Measurements from ENCODE around the gene TUBB3. TPM values are rescaled to one million over a fixed set of nuclear protein-coding genes. Genes with fewer than 3 reads are reported as not detected.

TUBB3 gene
- total RNA-seq, 1 experiment from 2014 or later: 173 TPM

GRCh38 chr16:89945654-89946053, 22.5 kb downstream of the TUBB3 start:
- Histone ChIP-seq H3K9me3 (ENCODE audit: control insufficient read depth in 1 of 2, insufficient read depth in 1 of 2, low read depth in 1 of 2, low read length in 2 of 2) (no peaks in the 10 kb centered on the region), H3K27ac (ENCODE audit: low read depth, low read length) (no peak overlapping the region), H3K4me3 (replicated peaks in 1 of 2; ENCODE audit: low read depth in 1 of 2, low read length in 2 of 2) (no peak overlapping the region), H3K4me2 (ENCODE audit: low read length) (peak overlapping the region; percentile 27; the same call in 1 of the 2 replicates), H3K36me3 (ENCODE audit: control insufficient read depth in 1 of 2, insufficient read depth in 2 of 2, low read length in 2 of 2) (no peaks in the 10 kb centered on the region), H2AFZ (ENCODE audit: low read depth, low read length, poor library complexity, severe bottlenecking) (no peak overlapping the region), H3K79me2 (ENCODE audit: insufficient read depth, low read length) (peaks cover 16% of the 10 kb centered on the region), H3K9me2 (ENCODE audit: insufficient read depth) (no peaks in the 10 kb centered on the region; the same call in 1 of the 2 replicates), H3K27me3 (ENCODE audit: insufficient read depth, low read length) (no peaks in the 10 kb centered on the region), H4K20me1 (ENCODE audit: insufficient read depth) (no peaks in the 10 kb centered on the region), H3K9ac (ENCODE audit: low read length) (no peak overlapping the region), H3K4me1 (ENCODE audit: control insufficient read depth in 1 of 2, insufficient read depth in 2 of 2, low read length in 2 of 2) (peaks cover 21 to 32% of the 10 kb centered on the region in 2 experiments)
- POLR2A ChIA-PET: interaction anchor here (1.3 kb wide), 1 partner anchor 23 kb away, joined by 5 read pairs; no protein-coding TSS in a partner anchor
- RAD21 ChIA-PET (ENCODE audit: low non-redundant PET in 1 of 2, low total read pairs in 2 of 2, uncharacterized antibody in 2 of 2, unreplicated experiment in 2 of 2): no interaction called here
- TF ChIP-seq FOSL1 (IDR thresholded peaks at IDR 0.05; ENCODE audit: low read depth): no peak
- TF ChIP-seq, protein P1, sequence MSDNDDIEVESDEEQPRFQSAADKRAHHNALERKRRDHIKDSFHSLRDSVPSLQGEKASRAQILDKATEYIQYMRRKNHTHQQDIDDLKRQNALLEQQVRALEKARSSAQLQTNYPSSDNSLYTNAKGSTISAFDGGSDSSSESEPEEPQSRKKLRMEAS (IDR thresholded peaks at IDR 0.05): no peak
- no peak for TF ChIP-seq ZFX (IDR thresholded peaks at IDR 0.05)
- peak; percentile 58 for TF ChIP-seq RAD21 (IDR thresholded peaks at IDR 0.05; ENCODE audit: low read depth)
- TF ChIP-seq JUND (IDR thresholded peaks at IDR 0.05): no peak
- TF ChIP-seq, protein P2, sequence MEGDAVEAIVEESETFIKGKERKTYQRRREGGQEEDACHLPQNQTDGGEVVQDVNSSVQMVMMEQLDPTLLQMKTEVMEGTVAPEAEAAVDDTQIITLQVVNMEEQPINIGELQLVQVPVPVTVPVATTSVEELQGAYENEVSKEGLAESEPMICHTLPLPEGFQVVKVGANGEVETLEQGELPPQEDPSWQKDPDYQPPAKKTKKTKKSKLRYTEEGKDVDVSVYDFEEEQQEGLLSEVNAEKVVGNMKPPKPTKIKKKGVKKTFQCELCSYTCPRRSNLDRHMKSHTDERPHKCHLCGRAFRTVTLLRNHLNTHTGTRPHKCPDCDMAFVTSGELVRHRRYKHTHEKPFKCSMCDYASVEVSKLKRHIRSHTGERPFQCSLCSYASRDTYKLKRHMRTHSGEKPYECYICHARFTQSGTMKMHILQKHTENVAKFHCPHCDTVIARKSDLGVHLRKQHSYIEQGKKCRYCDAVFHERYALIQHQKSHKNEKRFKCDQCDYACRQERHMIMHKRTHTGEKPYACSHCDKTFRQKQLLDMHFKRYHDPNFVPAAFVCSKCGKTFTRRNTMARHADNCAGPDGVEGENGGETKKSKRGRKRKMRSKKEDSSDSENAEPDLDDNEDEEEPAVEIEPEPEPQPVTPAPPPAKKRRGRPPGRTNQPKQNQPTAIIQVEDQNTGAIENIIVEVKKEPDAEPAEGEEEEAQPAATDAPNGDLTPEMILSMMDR (IDR thresholded peaks at IDR 0.05 in 2 of 3, conservative IDR thresholded peaks at IDR 0.05 in 1 of 3; ENCODE audit: borderline replicate concordance in 1 of 3, insufficient read depth in 1 of 3, low read depth in 2 of 3, low read length in 2 of 3): peak in 1 of 3 experiments; percentile 15; a peak in 1 of 6 replicates
- no peak for TF ChIP-seq YY1 (IDR thresholded peaks at IDR 0.05; ENCODE audit: extremely low read depth, insufficient replicate concordance, low read depth, low read length)
- DNase-seq (ENCODE audit: low read depth, low spot score) (no peak), ATAC-seq (no peak)
- CTCF ChIA-PET: no interaction called here
- BruUV-seq (replicated peaks): no TSS peak
- intact Hi-C loops (cut with micrococcal nuclease): no loop called here

GRCh38 chr16:89946515-89946914, 23.4 kb downstream of the TUBB3 start:
- TF ChIP-seq, protein P2 (IDR thresholded peaks at IDR 0.05 in 2 of 3, conservative IDR thresholded peaks at IDR 0.05 in 1 of 3; ENCODE audit: borderline replicate concordance in 1 of 3, insufficient read depth in 1 of 3, low read depth in 2 of 3, low read length in 2 of 3): no peak
- TF ChIP-seq CBX3 (IDR thresholded peaks at IDR 0.05; ENCODE audit: low read depth) (no peak), ZFX (IDR thresholded peaks at IDR 0.05) (no peak), SRF (IDR thresholded peaks at IDR 0.05; ENCODE audit: low read depth) (no peak), EGR1 (IDR thresholded peaks at IDR 0.05; ENCODE audit: low read depth) (no peak)
- Histone ChIP-seq H3K9ac (ENCODE audit: low read length) (no peak overlapping the region), H3K27ac (ENCODE audit: low read depth, low read length) (no peak overlapping the region), H3K9me2 (ENCODE audit: insufficient read depth) (no peaks in the 10 kb centered on the region; the same call in 1 of the 2 replicates), H3K79me2 (ENCODE audit: insufficient read depth, low read length) (peaks cover 25% of the 10 kb centered on the region), H3K36me3 (ENCODE audit: control insufficient read depth in 1 of 2, insufficient read depth in 2 of 2, low read length in 2 of 2) (no peaks in the 10 kb centered on the region), H2AFZ (ENCODE audit: low read depth, low read length, poor library complexity, severe bottlenecking) (no peak overlapping the region), H4K20me1 (ENCODE audit: insufficient read depth) (no peaks in the 10 kb centered on the region), H3K4me3 (replicated peaks in 1 of 2; ENCODE audit: low read depth in 1 of 2, low read length in 2 of 2) (no peak overlapping the region), H3K4me1 (ENCODE audit: control insufficient read depth in 1 of 2, insufficient read depth in 2 of 2, low read length in 2 of 2) (peaks cover 21 to 32% of the 10 kb centered on the region in 2 experiments), H3K27me3 (ENCODE audit: insufficient read depth, low read length) (no peaks in the 10 kb centered on the region), H3K9me3 (ENCODE audit: control insufficient read depth in 1 of 2, insufficient read depth in 1 of 2, low read depth in 1 of 2, low read length in 2 of 2) (no peaks in the 10 kb centered on the region), H3K4me2 (ENCODE audit: low read length) (no peak overlapping the region)
- no TSS peak for BruUV-seq (replicated peaks)
- ChIA-PET CTCF (no interaction called here), POLR2A (no interaction called here), RAD21 (ENCODE audit: low non-redundant PET in 1 of 2, low total read pairs in 2 of 2, uncharacterized antibody in 2 of 2, unreplicated experiment in 2 of 2) (no interaction called here)
- DNase-seq (ENCODE audit: low read depth, low spot score): no peak
- intact Hi-C loops (cut with micrococcal nuclease): no loop called here
- ATAC-seq: no peak

All from HCT116 (cell line).